Measurements from ENCODE around the gene PRSS58.

GRCh38 chr7:142263598-142264380 is 5.9 kb upstream of the PRSS58 start:
- TF ChIP-seq CTCF (IDR thresholded peaks at IDR 0.05) (no peak), POLR2A (IDR thresholded peaks at IDR 0.05) (no peak)
